Epithelial cell of esophagus (primary cell): ENCODE results near the gene DAD1.

Experiments used
- DNase-seq: peaks from one replicate; pipeline ENCODE4 v3.0.0; 2010; ENCODE audit warnings: low read depth
- H3K4me3 ChIP-seq: 2 replicates; pipeline ENCODE4 v1.5.1; 2011; ENCODE audit warnings: mild to moderate bottlenecking, low read length, control low read depth
- TF ChIP-seq, protein P1 (sequence below): IDR thresholded peaks from 2 replicates; pipeline ENCODE4 v1.5.1; 2011; ENCODE audit warnings: low read depth, mild to moderate bottlenecking, low read length, control low read depth, inconsistent platforms; ENCODE audit not compliant: insufficient read depth; ENCODE audit errors: missing control alignments

The DAD1 gene

DNA sequence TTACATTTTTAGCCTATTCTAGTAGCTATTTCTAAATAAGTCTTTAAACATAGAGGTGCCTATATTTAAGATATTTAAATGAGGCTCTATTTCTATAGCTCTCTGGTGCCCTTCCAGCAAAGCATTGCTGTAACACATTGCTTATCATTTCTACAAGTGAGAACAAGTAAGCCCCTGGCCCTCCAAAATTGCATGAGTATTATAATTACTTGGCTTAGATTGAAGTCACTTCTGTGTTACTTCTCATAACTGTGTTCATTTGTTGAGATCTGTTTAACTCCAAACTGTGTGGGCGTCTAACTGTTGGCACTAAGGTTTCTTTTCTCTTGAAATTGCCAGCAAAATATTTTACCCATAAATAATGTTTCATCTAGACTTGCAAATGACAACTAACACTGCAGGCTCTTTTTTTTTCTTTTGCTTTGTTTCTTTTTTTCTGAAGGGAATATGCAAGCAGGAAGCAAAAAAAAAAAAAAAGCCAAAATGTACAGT, 66.5 kb downstream of the DAD1 start:
- H3K4me3 ChIP-seq = no peak overlapping the region
- no peak for DNase-seq
- TF ChIP-seq, protein P1, sequence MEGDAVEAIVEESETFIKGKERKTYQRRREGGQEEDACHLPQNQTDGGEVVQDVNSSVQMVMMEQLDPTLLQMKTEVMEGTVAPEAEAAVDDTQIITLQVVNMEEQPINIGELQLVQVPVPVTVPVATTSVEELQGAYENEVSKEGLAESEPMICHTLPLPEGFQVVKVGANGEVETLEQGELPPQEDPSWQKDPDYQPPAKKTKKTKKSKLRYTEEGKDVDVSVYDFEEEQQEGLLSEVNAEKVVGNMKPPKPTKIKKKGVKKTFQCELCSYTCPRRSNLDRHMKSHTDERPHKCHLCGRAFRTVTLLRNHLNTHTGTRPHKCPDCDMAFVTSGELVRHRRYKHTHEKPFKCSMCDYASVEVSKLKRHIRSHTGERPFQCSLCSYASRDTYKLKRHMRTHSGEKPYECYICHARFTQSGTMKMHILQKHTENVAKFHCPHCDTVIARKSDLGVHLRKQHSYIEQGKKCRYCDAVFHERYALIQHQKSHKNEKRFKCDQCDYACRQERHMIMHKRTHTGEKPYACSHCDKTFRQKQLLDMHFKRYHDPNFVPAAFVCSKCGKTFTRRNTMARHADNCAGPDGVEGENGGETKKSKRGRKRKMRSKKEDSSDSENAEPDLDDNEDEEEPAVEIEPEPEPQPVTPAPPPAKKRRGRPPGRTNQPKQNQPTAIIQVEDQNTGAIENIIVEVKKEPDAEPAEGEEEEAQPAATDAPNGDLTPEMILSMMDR = no peak

DNA sequence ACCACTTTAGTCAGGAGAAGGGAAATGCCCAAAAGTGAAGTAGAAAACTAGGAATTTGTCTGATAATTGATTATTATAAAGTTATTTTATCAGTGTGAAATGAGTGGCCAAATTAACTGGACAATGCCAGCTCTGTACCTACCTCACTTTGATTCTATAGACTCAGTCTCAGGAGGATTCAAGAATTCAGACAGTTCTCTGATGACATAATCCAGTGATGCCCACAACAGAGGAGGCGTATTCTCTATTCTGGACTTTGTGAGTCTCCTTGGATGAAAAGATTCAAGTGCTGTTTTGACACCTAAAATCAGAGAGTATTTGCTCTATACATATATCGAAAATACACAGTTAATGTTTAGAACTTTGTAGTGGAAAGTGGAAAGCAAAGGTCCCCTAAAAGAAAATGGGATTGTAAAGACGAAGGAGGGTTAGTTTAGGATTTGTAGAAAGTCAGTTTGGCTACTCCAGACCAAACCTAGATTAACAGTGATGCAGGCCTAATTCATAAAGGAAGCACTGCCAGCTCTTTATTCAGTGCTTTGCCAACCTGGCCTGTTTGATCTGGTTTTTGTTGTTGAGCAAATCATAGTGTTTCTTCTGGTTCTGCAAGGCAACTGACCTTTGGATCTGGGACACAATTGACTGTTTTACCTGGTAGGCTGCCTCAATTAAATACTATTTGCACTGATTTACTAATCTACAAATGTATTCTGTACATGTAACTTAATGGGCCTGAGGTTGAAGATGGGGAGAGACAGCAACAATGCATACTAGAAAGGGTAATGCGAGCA, 67.4 kb downstream of the DAD1 start:
- no peak for DNase-seq
- TF ChIP-seq, protein P1 = no peak
- no peak overlapping the region for H3K4me3 ChIP-seq

DNA sequence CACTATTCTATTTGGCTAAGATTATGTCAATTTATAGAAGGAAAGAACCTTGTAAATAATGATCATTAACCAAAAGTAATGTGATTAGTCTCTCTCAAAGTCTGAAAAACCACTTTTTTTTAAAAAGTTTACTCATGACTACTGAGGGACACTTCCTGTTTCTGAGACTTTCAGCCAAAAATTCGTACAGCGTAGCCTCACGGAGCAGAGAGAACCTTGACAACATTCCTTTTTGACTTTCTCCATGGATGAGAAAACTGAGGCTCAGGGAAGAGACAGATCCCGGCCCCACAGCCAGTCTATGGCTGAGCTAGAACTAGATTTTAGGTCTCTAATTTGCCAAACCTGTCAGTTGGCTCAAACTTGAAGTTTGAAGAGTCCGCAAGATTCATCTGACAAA, 68.2 kb downstream of the DAD1 start:
- TF ChIP-seq, protein P1 = no peak
- no peak for DNase-seq
- no peak overlapping the region for H3K4me3 ChIP-seq

DNA sequence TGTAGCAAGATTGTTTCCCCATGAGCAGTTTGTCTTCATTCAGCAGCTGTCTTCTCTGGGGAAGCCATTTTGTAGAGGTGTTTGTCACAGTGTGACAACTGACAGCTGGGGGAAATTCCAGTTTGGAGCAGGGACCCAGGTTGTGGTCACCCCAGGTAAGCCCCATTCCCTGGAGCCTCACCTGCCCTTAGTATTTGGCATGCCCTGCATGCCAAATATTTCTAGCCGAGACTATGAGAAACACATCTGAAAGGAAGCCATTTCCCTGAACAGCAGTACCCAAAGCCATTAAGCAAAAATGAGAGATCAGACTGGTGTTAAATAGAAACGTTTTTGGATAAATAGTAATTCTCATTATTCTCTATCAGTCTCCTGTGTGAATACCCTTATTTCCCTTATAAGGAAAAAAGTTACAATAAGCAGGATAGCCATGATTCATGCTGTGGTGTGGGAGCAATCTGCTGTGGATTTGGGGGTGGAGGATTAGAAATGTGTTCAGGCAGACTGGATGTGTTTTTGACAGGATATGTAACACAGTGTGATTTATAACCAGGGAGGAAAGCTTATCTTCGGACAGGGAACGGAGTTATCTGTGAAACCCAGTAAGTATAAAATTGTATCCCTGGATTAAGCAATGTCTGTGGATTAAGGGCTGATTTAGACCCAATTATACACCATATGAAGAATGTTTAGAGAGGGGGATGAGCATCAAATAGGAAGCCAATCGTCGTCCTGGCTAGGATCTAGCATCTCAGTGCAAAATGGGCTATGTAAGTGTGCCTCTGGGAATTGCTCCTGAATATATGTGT, 68.9 kb downstream of the DAD1 start:
- DNase-seq = peak; percentile 52
- TF ChIP-seq, protein P1 = no peak
- no peak overlapping the region for H3K4me3 ChIP-seq

DNA sequence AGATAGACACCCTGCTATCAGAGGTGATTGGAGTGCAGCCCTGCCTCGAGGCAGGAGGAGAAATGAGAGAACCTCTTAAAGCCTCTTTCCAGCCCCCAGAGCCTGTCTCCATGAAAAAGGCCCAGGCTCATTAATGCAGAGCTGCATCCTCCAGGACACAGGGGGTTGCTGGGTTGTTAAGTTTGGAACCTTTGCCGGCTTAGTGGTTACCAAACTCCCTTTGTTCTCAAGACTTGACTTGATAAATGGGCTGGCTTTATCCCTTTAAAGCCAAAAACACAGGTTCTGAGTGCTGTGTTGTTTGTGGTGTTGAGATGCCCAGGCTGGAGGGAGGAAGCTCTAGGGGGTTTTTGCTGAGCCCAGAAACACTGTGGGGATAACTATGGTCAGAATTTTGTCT, 71.0 kb downstream of the DAD1 start:
- no peak for DNase-seq
- no peak overlapping the region for H3K4me3 ChIP-seq
- TF ChIP-seq, protein P1 = no peak

DNA sequence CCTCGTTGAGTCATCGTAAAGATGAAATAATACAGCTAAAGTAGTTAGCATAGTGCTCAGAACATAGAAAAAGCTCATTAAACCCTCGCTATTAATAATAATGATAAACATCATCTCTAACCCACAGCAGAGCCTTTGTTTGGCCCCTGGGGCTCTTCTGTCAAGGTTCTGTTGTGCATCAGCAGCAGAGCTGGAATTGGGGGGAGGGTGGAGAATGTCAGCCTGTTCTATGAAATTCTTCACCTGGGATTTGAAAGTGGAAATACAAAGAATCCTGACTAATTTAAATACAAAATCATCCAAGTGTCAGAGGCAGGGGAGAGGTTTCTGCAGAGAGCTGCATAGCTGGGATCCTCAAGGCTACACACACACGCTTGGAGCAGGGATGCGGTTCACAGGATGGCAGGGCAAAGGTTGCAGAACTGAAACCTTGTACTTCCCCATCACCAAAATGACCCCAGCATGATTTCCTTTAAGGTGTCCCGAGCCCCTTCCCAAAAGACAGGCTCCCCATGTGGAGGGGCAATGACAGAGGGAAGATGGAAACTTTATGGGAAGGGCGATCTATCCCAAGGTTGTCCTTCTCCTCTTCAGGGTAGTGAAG, 71.8 kb downstream of the DAD1 start:
- no peak overlapping the region for H3K4me3 ChIP-seq
- no peak for DNase-seq
- TF ChIP-seq, protein P1 = no peak
